Activated CD8-positive, alpha-beta memory T cell treated with anti-CD3 and anti-CD28 coated beads, Interleukin-2, amount 50 U/mL, for 48 hours (primary cell): ENCODE measurements around the gene TMEFF2.

Source experiments
- DNase-seq: peaks from one replicate; pipeline ENCODE4 v3.0.0-alpha.2; 2020

Gene TMEFF2, protein sequence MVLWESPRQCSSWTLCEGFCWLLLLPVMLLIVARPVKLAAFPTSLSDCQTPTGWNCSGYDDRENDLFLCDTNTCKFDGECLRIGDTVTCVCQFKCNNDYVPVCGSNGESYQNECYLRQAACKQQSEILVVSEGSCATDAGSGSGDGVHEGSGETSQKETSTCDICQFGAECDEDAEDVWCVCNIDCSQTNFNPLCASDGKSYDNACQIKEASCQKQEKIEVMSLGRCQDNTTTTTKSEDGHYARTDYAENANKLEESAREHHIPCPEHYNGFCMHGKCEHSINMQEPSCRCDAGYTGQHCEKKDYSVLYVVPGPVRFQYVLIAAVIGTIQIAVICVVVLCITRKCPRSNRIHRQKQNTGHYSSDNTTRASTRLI

DNA sequence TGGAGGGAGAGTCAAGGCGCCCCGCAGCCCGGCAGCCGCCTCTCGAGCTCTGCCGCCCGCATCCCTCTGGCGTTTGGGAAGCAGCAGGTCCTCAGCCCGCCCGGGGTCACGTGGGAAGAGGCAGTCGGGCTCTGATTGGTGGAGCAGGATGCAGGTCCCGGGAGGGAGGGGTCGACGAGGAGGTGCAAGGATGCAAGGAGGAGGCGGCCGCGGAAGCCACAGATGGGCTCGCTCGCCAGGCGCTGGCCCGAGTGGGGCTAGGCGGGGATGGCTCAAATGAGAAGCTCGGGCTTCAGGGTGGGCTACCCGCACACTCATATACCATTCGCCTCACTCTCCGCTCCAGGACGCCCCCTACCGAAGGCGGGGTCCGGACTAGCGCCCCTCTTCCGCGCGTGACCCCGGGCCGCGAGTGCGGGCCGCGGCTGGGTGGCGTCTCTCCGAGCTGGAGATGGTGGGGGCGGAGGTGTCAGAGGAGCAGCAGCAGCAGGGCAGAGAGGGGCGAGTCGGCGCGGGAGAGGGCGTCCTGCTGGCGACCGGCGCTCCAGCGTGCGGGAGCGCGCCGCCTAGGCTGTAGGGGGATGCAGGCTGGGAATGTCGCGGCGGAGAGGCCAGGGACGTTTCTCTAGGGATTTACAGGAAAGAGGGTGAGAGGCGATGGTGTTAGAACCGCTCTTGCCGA is at the start of gene TMEFF2:
TMEFF2 (minus strand) TSS at position 68 of the 682 bp plus-strand sequence. CDS start 409 bp downstream, outside the sequence.
- DNase-seq, result peak; percentile 80

DNA sequence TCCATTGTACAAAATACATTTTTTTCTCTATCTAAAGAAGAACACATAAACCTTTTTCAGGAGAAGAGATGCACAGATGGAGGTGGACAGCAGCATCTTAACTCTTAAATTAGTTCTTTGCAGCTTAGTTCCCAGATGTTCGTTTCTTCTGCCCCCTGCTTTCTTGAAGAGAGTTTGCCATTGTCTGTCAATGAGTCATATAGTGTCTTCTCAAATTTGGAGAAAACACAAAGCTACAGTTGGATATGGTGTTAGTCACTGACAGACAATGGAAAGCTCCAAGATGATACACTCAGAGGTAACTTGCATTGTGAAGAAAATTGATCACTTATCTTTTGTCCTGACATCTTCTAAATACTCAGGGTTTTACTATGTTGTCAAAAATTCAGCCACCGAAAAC is 48.8 kb upstream of the TMEFF2 start:
- DNase-seq, result no peak

DNA sequence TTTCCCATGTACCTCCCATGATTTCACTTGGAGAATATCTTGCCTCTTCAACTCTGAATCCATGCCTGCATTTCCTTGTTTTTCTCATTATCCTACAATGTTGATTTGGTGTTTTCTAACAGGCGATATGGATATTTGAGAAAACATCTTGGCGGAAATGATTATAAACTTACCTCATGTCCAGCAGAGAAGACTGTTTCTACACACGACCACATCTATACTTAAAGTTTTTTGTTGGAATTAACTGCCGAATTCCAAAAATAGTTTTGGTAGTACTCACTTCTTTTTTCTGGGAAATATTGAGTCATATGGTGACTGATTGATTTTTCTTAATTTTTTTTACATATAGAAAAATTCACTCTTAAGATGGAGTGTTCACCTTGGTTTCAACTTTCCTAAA is 41.4 kb upstream of the TMEFF2 start:
- DNase-seq, result no peak

DNA sequence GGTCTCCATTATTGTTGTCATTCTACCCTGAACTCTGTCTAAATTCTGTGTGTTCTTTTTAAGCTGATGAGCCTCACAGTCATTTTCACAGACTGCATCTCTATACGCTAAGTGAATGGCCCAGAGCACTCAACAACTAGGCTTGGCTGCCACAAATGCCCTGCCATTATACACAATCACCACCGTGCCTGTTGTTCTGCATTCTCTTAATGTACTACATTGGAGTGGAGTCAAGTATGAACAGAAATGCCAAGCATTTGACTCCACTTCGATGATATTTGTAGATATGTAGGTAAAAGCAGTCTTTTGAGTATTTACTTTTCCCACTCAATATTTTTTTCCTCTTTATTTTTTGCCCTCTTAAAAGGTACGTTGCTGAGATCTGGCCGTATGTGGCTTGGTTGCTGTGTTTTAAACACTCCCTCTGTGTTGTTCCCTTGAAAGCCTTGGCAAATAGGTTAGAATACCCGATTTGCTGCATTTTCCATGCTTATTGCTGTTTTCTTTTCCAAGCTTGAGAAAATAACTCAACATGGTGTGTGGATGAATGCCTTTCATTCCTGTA is 36.2 kb upstream of the TMEFF2 start:
- no peak for DNase-seq

DNA sequence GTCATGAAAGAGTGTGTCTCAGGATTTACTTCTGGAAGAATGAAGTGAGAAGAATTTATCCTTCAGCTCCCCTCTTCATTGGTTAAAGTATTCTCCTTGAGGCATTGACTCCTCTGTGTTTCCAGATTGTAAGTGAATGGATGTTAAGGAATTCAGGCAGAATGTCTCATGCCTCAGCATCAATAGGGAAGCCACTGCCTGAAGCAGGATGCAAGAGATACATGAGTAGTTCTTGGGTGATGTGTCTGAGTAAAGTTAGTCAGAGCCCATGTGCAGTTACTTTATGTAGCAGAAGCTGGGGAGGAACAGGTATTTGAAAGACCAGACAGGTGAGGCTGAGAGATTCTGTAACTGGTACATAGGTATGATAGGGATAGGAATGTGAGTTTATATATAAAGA is 34.0 kb upstream of the TMEFF2 start:
- DNase-seq, result no peak

DNA sequence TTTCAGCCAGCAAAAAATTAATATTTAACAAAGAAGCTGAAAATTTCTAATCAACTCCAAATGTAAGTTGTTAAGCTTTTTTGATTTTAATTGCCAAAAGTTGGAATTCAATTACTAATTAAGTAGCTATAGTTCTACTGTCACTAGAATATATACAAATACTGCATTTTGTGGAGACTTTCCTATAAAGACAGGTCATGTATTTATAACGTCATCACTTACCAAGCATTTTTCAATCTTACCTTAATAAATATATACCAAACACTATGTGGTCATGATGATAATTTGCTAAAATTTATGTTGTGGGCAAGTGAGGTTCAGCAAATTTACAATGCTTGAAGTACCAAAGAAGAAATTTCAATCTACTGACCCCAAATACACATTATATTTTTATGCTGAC is 24.2 kb upstream of the TMEFF2 start:
- DNase-seq, result no peak

DNA sequence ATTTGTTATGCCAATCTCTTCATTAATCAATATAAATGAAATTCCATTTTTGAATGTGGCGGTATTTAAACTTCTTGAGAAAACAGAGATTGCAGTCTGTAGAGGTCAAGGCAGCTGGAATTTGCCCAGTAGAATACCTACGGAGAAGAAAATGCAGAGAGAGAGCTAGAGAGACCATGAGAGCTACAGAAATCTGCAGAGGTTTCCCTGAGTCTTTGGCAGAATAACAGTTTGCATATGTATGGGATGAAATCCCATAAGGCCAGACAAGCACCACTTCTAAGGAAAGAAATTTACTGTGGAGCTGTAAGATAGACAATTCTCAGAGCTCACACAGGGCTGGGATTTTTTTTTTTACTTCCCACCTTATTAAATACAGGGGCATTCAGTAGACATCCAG is 23.6 kb upstream of the TMEFF2 start:
- DNase-seq, result no peak

DNA sequence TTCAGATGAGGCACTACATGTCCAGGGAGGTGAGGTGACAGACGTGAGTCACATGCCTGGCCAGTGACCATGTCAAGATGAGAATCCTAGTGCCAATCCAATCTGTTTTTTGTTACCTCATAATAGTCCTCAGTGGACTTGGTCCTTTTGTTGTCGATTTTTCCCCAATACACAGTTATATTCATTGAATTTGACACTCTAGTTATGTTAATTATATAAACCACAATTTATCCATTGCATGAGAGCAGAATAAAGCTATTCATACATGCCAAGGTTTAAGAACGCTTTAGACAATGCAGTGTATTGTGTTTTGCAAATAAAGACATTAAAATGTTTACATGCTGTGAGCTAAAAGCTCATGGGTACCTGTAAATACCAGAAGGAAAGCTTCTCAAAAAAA is 21.6 kb upstream of the TMEFF2 start:
- DNase-seq, result no peak

DNA sequence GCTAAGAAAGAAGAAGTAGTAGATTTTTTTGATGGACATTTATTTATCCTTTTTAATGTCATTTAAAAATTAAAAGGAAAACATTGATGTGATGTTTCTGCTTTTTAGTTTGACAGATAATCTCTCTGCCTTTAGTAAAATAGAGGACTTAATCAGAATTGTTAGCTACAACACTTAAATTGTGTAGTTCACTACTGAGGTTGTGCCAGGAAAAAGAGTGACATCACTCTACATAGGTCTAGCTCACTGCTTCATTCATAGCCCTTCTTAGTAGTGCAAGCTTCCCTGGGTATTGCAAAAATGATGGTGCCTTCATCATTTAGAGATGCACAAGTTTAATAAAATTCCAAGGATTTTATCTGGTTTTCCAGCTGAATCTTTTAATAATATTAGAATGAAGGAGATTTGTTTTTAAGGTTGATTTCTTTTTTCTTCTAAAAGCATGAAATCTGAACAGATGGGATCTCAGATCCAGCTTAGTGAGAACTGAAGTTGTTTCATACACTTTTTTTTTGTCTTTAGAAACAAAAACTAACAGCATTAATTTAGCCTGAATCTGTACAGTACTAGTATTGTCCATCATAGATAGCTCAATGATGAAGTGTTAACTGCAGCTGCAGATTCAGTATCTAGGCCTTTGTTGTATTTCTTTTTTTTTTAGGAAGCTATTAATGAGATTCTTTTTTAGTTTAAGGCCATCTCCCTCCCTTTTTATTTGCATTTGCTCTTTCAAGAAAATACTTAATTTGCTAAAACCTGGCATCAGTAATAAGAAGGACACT is 20.6 kb upstream of the TMEFF2 start:
- DNase-seq, result no peak

DNA sequence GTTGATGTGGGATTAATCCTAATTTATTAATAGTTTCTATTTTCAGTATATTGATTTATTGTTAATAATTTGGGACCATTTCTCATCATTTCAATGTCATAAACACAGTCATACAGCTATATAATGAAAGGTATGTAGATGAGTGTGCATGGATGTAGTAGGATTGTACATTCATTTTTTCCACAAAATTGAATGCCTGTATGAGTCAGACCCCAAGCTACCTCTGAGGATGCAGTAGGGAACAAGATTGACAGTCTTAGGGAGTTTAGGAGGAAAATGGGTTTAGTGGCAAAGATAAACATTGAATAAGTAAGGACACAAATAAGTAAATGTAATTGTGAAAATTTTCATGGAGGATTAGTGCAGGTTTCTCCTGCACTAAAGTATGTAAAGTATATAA is 14.1 kb upstream of the TMEFF2 start:
- no peak for DNase-seq

DNA sequence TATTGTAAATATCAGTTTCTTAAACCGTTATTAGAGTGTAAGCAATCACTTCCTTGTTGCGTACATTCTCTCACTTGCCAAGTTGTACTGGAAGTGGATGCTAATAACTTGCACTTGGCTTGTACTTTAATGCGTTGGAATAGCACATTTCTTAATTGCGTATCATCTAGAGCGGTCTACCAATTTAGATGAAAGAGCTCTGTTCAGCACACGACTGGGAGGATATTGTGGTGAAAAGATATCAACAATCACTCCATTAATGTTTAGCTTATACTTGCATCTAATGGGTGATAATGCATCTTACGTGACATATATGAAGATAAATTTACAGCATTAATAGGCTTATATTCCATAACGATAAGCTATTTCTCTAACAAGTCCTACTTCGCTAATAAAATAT is 11.7 kb upstream of the TMEFF2 start:
- no peak for DNase-seq

DNA sequence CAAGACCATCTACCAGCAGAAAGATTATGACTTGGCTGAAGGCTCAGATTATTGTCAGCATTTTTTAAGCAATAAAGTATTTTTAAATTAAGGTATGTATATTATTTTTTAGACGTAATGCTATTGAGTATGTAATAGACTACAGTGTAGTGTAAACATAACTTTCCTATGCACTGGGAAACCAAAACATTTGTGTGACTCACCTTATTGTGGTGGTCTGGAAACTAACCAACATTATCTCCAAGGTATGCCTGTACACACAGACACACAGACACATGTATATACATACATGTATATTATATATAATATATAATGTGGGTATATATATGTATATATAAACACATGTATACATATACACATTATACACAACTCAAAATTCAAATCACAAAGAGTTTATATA is 9.1 kb upstream of the TMEFF2 start:
- no peak for DNase-seq

DNA sequence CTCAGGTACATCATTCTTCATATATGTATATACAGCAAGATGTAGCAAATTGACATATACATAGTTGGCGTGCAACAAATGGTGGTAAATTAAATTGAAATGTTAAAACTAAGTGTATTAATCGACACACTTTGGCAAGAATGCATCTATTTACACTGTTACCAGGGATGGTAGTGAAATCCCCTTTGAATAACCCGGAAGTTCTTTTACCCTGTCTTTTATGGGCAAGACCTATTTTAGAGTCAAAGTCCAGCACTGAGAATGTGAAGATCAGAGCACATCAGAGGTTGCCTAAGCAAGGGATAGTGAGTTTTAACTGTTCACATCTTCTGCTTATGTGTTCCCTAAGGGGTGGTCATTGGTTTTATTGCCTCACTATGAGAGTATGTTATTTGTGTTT is 7.6 kb upstream of the TMEFF2 start:
- no peak for DNase-seq

DNA sequence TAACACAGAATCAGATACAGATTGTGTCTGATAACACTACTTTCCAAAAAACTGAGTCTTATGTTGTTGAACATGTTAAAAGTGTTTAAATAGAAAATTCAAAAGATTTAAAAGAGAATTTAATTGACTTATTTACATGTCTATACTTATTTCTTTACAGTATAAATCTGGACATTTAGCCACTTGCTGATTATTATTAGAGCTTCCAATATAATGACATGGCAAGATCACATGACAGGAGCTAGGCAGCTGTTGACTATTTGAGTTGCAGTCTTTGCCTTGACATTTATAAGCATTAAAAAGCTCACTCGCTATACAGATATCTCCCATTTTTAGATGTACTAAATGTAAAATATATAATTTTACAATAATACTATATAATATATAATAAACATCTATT is 6.4 kb upstream of the TMEFF2 start:
- no peak for DNase-seq

DNA sequence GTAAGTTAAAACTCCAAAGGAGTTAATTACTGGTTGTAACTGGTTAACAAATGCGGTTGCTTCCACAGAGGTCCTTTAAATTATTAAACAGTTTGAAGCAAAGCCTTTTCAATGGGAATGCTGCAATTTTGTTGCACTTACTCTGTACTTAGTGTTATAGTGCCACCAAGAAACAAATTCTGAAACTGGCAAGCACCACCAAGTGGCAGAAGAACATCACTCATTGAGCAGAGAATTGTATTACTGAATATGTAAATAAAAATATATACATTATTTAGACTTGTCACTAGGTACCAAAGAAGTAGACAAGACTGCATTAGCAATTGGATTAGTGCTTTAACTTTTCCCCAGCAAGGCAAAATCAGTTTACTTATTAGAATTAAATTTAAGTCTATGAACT is 2.6 kb upstream of the TMEFF2 start:
- DNase-seq, result no peak

DNA sequence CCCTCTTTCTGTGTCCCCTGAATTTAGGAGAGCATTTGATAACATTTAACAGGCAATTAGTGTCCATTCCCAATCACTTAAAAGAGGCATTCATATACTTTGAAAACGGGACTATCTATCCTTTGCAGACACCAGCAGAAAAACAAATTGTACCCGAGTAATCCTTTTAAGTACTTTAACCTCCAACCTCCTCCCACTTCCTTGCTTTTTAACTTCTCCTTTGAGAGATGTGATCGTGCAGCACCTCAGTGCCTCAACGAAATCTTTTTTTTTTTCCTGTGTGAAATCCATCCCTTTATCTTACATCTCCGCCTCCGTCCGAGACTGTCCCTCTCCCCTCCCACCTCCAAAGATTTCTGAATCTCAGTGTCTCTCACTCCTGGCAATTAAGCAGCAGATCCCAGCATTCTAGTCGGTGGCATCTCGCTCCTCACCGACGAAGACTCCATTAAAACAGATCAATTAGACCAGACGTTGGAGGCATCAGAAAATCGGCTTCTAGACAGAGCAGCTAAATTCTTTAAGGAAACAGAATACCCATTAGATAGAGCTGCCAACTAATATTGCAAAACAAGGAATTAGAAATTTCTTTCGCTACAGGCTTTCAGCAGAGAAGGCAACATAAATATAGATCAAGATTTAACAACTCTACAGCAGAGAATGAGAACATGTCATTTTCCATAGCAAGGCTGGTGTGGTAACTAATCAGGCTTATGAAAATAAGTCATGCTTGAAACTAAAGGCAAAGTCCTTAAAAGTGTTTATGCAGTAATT is 1.9 kb upstream of the TMEFF2 start:
- no peak for DNase-seq

DNA sequence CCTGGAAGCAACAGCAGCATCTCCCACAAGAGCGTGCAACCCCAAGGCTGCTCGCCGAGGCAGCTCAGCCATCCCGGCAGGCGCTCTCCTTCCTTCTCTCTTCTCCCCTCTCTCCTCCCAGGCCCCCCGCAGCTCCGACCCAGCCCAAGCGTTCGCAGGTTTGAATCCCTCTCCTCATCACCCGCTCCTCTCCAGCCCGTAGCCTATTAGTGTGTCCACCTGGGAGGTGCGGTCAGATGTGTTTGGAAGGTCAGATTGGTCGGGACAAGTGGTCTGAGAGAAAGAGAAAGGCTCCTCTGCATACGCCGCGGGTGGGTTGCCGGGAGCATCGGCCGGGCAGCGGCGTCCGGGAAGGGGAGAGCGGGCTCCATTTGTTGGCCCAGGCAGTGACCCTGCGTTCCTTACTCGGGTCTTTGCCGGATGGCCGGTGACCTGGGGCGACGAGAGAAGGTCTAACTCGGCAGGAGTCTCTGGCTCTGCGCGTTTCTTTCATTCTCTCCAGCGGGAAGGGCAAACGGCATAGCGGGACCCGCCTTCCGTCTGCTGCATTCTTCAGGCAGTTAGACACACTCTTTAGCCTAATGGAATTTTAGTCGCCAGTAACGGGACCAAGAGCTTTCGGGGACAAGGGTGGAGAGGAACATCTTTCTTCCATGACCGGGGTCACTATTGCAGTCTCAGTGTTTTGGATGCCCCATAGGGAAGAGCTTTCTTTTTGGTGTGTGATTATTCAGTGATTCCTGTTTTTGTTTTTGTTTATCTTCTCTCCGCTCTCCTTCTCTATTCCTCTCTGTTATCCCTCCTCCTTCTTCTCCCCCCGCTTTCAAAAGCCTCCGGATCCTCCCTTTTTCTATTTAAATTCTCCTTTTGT is 1.1 kb upstream of the TMEFF2 start:
- peak; percentile 51 for DNase-seq

DNA sequence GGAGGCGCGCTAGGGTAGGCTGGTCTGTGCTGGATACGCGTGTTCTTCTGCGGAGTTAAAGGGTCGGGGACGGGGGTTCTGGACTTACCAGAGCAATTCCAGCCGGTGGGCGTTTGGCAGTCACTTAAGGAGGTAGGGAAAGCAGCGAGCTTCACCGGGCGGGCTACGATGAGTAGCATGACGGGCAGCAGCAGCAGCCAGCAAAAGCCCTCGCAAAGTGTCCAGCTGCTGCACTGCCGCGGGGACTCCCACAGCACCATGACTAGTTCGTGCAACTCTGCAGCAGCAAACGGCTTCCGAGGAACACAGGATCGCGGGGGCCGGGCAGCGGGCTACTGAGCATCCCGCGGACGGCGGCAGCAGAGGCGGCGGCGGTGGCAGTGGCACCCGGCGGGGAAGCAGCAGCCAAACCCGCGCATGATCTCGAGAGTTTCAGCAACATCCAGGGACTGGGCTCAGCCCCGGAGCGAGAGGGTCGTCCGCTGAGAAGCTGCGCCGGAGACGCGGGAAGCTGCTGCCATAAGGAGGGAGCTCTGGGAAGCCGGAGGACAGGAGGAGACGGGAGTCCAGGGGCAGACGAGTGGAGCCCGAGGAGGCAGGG is 368 bp downstream of the TMEFF2 start:
- DNase-seq, result peak; percentile 67

DNA sequence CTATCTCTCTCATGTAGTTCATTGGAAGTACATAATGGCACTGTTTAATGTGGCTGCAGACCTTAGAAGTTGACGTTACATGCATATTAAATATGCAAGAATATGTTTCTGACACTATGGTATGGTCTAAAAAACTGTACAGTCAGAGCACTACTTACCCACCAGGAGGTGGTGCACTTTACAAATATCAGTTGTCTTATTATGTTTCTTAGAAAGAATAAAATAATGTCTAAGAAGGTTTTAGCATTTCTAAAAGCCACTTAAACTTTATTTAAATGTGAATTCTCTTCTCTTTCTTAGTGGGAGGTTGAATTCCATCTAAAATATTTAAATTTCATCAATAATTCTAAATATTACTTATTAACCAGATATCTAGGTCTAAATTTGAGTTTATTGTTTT is 4.3 kb downstream of the TMEFF2 start:
- no peak for DNase-seq

DNA sequence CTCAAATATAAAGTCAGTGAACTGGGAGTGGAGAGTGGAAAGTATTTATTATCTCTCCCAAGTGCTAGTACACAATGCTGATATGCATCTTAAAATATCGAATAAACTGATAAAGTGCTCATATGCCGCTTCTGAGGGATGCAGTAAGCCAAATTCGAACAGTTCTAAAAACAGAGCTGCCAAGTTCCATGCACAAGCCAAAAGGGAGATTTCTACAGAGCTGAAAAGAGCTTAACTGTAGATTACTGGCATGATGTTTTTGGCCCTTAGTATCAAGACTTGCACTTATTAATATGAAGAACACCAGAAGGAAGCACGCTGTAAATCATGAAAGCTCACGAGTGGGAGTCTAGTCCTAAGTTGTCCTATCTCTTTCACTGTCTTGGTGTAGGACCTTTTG is 7.9 kb downstream of the TMEFF2 start:
- no peak for DNase-seq

DNA sequence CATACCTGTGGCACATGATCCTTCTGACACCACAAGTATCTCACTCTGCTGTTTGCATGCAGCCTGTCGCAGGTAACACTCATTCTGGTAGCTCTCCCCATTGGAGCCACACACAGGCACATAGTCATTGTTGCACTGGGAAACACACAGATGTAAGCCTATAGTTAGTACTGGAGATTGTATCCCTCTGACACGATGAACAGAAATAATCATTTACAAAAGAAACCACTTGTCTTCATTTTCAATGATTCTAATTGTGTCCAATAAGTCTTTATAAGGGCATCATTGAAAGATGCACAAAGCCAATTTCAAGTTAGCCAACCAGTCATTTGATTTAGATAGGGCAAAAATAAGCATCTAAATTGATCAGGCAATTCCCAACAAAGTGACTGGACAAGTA is 10.4 kb downstream of the TMEFF2 start:
- no peak for DNase-seq
